Thymus (tissue), 11 donors: ENCODE data around the gene LAMB1. TPM values are rescaled to one million over a fixed set of nuclear protein-coding genes. Genes with fewer than 3 reads are reported as not detected.
A peak's percentile ranks its signal among the peaks of the same experiment; 100 is the strongest.

Experiments
- DNase-seq, 9 donors: peaks; one replicate each; pipeline ENCODE4 v3.0.0-alpha.2; 2013; ENCODE audit warnings: low spot score in 9 of 9, low read depth in 6 of 9, missing footprints in 1 of 9
- H3K27ac ChIP-seq, 2 donors: one replicate each; pipeline ENCODE4 v1.5.1; 2013; ENCODE audit warnings: control low read depth in 1 of 2, low read depth in 1 of 2, low read length in 1 of 2, mild to moderate bottlenecking in 1 of 2, moderate library complexity in 1 of 2
- H3K27me3 ChIP-seq, 2 donors: one replicate each; pipeline ENCODE4 v1.5.1; 2013; ENCODE audit warnings: low read length in 1 of 2; ENCODE audit not compliant: control insufficient read depth in 2 of 2, insufficient read depth in 1 of 2
- H3K36me3 ChIP-seq, 2 donors: one replicate each; pipeline ENCODE4 v1.5.1; 2013; ENCODE audit warnings: low read length in 1 of 2, mild to moderate bottlenecking in 1 of 2, moderate library complexity in 1 of 2; ENCODE audit not compliant: control insufficient read depth in 2 of 2, insufficient read depth in 2 of 2
- H3K4me1 ChIP-seq, 2 donors: one replicate each; pipeline ENCODE4 v1.5.1; 2013; ENCODE audit warnings: low read length in 2 of 2; ENCODE audit not compliant: control insufficient read depth in 2 of 2, insufficient read depth in 2 of 2
- H3K4me3 ChIP-seq, 2 donors: one replicate each; pipeline ENCODE4 v1.5.1; 2013; ENCODE audit warnings: low read length in 2 of 2, control low read depth in 1 of 2, mild to moderate bottlenecking in 1 of 2
- H3K9me3 ChIP-seq, 2 donors: one replicate each; pipeline ENCODE4 v1.5.1; 2013; ENCODE audit warnings: low read length in 1 of 2, mild to moderate bottlenecking in 1 of 2; ENCODE audit not compliant: control insufficient read depth in 2 of 2, insufficient read depth in 1 of 2
- WGBS: extraction: QIAGEN DNeasy Blood & Tissue Kit; methylation state at CpG from one replicate; pipeline ENCODE4 v1.1.7; 2013; 5-methylcytosine and 5-hydroxymethylcytosine counted together
- polyA plus RNA-seq: library from polyadenylated mRNA; stranded (reverse); fragments of 200-250 nt; gene quantifications from one replicate; pipeline ENCODE4 v1.2.3, GENCODE V29; 2013
- total RNA-seq: library from RNA; stranded (reverse); fragments of 120-200 nt; gene quantifications from one replicate; pipeline ENCODE4 v1.2.4, GENCODE V29; 2013
- donor health status: healthy.

Gene LAMB1
- total and polyA plus RNA-seq, 2 donors, result 33.4 to 251 TPM

DNA sequence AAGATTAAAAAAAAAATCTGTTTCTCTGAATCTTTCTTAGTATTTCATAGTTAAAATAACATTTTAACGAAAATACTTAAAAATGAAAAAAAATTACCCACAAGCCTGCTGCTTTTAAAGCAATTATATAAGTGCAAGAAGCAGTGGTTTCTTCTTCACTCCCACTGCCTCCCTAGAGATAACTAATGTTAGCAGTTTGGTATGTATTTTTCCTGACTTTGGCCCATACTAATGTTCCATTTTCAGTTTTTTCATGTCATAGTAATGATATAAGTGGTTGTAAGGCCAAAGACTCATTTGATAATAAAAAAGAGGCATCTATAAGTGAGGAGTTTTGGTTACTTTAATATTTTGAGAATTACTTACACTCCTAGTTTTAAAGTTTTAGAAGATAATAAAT is 24.3 kb upstream of the LAMB1 start:
- WGBS, result 94% methylated on average over 1 of the region's 1 CpG
- H3K4me1 ChIP-seq, result no peaks in the 10 kb centered on the region

DNA sequence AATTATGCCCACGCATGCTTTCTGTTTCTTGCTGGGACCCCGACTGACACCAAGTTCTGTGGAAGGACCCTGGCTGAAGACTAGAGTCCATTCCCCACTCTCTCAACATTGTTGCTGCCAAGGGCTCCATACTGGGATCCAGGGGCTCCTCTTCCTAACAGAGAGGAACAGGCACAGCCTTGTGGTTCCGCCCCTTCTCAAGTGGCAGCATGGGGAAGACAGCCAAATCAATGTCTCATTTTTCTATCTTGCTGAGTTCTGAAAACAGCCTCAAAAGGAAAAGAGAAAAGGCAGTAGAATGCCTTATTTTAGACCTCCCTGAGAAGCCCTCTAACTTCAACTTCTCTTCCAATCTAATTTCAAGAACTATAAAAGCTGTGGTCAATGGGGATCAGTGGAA is 23.7 kb upstream of the LAMB1 start:
- H3K27ac ChIP-seq, result no peak overlapping the region
- H3K27me3 ChIP-seq, result no peaks in the 10 kb centered on the region
- H3K4me1 ChIP-seq, result no peaks in the 10 kb centered on the region
- no peaks in the 10 kb centered on the region for H3K36me3 ChIP-seq
- H3K4me3 ChIP-seq, result no peak overlapping the region
- no peaks in the 10 kb centered on the region for H3K9me3 ChIP-seq
- DNase-seq, result no peak
- WGBS, result 96% methylated on average over 3 of the region's 3 CpGs

More for the DNA sequence above, 24.3 kb upstream of the LAMB1 start:
- no peak for DNase-seq
- no peaks in the 10 kb centered on the region for H3K36me3 ChIP-seq
- no peak overlapping the region for H3K4me3 ChIP-seq
- H3K27me3 ChIP-seq, result no peaks in the 10 kb centered on the region
- H3K9me3 ChIP-seq, result no peaks in the 10 kb centered on the region
- H3K27ac ChIP-seq, result no peak overlapping the region

DNA sequence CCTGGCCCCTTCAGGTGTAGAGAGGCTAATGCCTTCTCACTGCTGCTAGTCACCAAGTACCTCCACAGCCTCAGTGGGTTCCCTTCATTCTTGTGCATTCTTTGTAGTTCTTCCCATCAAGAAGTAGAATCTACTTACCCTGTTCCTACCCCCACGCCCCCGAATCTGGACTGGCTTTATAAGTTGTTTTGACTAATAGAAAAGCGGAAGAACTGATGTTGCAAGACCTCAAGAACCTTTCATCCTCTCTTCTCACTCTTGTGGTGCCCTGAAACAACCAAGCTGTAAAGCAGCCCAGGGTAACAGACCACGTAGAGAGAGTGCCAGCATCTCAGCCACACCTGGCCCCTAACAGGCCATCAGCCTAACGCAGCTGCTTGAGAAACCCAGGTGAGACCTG is 23.2 kb upstream of the LAMB1 start:
- Histone ChIP-seq H3K36me3 (no peaks in the 10 kb centered on the region), H3K4me1 (no peaks in the 10 kb centered on the region), H3K9me3 (no peaks in the 10 kb centered on the region), H3K4me3 (no peak overlapping the region), H3K27me3 (no peaks in the 10 kb centered on the region), H3K27ac (no peak overlapping the region)
- 94% methylated on average over 5 of the region's 5 CpGs for WGBS
- DNase-seq, result no peak

DNA sequence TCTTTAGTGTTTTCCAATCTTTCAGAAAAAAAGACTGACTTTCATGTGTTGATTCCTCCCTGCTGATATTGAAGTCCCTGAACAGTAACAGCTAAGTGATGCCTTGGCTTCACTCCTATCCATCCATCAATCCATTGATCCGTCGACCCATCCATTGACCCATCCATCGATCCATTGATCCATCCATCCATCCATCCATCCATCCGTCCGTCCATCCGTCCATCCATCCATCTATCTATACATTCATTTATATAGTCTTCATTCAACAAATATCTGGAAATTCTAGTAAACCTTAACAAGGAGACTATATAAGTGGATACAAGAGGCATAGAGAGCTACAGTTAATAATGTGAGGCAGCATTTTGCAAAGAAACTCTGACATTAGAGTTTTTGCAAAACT is 21.6 kb upstream of the LAMB1 start:
- Histone ChIP-seq H3K27me3 (no peaks in the 10 kb centered on the region), H3K9me3 (no peaks in the 10 kb centered on the region), H3K4me1 (no peaks in the 10 kb centered on the region), H3K27ac (no peak overlapping the region), H3K36me3 (no peaks in the 10 kb centered on the region), H3K4me3 (no peak overlapping the region)
- DNase-seq, result no peak
- WGBS, result 91% methylated on average over 6 of the region's 6 CpGs

DNA sequence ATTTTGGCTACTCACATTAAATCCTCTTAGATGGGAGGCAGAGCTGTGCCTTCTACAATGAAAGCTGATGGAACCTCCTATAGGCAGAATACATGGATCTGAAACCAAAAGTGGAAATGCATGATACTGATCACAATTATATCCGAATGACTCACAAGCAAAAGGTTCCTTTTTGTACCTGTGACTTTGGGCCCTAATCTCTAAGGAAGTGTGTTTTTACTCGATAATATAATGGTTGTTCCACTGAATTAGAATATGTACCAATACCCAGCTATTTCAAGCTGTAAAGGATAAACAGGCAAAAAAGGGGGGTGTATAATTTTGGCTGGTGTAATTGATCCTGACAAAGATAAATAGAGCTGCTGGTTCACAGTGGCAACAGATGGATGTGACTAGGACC is 17.6 kb upstream of the LAMB1 start:
- 98% methylated on average over 2 of the region's 2 CpGs for WGBS
- H3K4me3 ChIP-seq, result no peak overlapping the region
- no peaks in the 10 kb centered on the region for H3K4me1 ChIP-seq
- no peaks in the 10 kb centered on the region for H3K36me3 ChIP-seq
- H3K9me3 ChIP-seq, result no peaks in the 10 kb centered on the region
- H3K27me3 ChIP-seq, result no peaks in the 10 kb centered on the region
- no peak for DNase-seq
- no peak overlapping the region for H3K27ac ChIP-seq

DNA sequence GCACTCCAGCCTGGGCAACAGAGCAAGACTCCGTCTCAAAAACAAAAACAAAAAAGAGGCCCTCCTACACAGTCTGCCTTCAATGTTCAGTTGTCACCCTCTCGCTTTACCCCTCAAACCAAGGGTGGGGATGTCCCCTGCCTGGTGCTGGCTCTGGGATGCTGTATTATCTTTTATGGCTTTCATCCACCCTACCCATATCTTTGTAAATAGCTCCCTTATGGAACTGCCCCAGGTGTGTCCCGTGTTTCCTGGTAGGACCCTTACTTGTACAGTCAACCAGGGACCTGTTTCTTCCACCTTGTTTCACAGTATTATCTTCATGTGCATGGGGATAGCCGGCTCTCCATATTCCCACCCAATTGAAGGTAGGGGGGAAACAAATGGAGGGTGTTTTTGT is 15.7 kb upstream of the LAMB1 start:
- no peak for DNase-seq
- Histone ChIP-seq H3K4me1 (no peaks in the 10 kb centered on the region), H3K4me3 (no peak overlapping the region), H3K9me3 (no peaks in the 10 kb centered on the region), H3K36me3 (no peaks in the 10 kb centered on the region), H3K27ac (no peak overlapping the region), H3K27me3 (no peaks in the 10 kb centered on the region)
- 96% methylated on average over 4 of the region's 4 CpGs for WGBS

DNA sequence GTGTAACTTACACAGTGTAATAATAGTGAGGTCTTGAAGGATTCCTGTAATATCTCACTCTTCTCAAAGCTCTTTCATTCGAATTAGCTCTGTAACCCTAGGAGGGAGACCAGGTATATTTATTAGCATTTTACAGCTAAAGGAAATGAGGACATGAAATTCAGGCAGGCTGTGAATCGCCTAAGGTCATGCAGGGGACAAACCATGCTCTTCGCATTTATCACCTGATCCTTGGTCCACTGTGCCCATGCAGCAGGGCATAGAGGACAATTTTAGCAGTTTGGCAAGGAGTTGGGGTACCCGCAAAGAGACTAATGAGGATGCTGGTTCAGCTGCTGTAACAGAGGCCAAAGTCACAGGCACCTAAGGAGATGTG is 14.8 kb upstream of the LAMB1 start:
- no peak for DNase-seq

DNA sequence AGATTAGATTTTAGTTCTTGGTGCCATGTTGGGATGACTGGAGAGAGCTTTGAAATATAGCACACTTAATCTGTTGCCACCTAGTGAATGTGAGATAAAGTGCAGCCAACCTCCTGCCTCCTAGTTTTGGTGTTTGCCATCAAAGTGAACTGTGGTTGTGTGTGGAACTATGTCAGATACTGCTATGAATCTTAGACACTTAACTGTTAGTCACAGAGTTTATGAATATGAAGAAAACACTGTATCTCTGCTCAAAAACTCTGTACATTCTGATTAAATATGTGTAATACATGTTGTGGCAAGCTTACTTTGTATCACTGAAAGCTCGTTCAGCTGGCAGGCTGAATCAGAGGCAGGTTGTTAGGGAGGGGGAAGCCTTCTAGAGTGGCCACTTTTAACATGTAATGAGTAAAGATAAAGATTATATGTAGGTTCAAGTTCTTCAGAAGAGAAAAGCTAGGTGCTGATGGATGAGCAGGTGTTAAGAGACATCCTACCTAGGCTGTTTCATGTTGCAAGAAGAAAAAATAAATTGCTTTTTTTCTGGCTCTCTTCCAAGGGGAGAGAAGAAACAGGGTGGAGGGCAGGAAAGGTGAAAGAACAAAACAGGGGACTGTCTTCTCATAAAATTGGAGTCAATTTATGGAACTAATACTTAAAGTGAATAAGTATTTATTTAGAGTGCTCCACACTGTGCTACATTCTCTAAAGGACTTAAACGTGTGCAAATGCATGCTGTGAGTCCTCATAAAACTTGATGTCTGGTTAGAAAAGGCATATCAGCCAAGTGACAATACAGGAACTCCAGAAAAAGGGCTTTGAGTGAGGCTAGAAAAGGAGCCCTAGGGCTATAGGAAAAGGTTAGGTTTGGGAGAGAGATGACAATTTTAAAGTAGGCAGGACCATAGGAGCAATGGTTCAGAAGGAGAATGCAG is 14.1 kb upstream of the LAMB1 start:
- H3K27ac ChIP-seq, result no peak overlapping the region
- WGBS, result 87% methylated on average over 2 of the region's 2 CpGs
- peak in 1 of 9 donors; percentile 48 for DNase-seq
- no peaks in the 10 kb centered on the region for H3K36me3 ChIP-seq
- no peak overlapping the region for H3K4me3 ChIP-seq
- H3K27me3 ChIP-seq, result no peaks in the 10 kb centered on the region
- H3K9me3 ChIP-seq, result no peaks in the 10 kb centered on the region
- H3K4me1 ChIP-seq, result no peaks in the 10 kb centered on the region

More for the DNA sequence above, 14.8 kb upstream of the LAMB1 start:
- Histone ChIP-seq H3K4me1 (no peaks in the 10 kb centered on the region), H3K27me3 (no peaks in the 10 kb centered on the region), H3K9me3 (no peaks in the 10 kb centered on the region), H3K4me3 (no peak overlapping the region), H3K27ac (no peak overlapping the region), H3K36me3 (no peaks in the 10 kb centered on the region)
- 92% methylated on average over 4 of the region's 4 CpGs for WGBS

DNA sequence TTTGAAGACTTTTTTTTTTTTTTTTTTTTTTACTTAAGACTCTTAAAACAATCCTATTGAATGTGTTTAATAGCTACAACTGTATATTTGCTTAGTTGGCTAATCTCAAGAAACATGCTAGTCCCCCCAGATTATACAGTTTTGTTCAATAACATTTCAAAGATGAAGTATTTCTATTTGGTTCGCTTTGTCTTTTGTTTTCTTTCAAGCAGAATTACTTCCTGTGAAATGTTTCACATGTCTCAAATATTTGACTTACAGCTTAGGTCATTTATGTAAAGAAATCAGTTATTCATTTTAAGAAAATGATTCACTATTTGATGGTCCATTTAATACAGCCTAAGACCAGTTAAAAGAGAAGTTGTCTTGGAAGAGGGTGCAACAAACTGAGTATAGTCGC is 12.8 kb upstream of the LAMB1 start:
- Histone ChIP-seq H3K9me3 (no peaks in the 10 kb centered on the region), H3K4me1 (no peaks in the 10 kb centered on the region), H3K36me3 (no peaks in the 10 kb centered on the region), H3K27me3 (no peaks in the 10 kb centered on the region), H3K27ac (no peak overlapping the region), H3K4me3 (no peak overlapping the region)
- no peak for DNase-seq
- WGBS, result 94% methylated on average over 2 of the region's 2 CpGs
